ENCODE results near the gene FASN.

Gene FASN

GRCh38 chr17:82088838-82089722 is 9.0 kb downstream of the FASN start:
- no peaks in the 10 kb centered on the region for H3K9me3 ChIP-seq (ENCODE audit: low read depth, low read length)
- no peak overlapping the region for H3K27ac ChIP-seq
- H3K9ac ChIP-seq (ENCODE audit: insufficient read length): no peak overlapping the region
- TF ChIP-seq POLR2AphosphoS5 (IDR thresholded peaks at IDR 0.05; ENCODE audit: borderline replicate concordance, low read depth, low read length) (no peak), FOXP2 (optimal IDR thresholded peaks at IDR 0.05; ENCODE audit: control extremely low read depth, extremely low read length, insufficient read depth) (no peak), EZH2 (IDR thresholded peaks at IDR 0.05) (no peak)
- no peak overlapping the region for H3K4me3 ChIP-seq
- H3K36me3 ChIP-seq (ENCODE audit: insufficient read depth, low read length): peaks cover 99% of the 10 kb centered on the region
- no peak for DNase-seq (ENCODE audit: low read depth, low spot score)

- H3K27ac ChIP-seq: no peak overlapping the region
- no peak overlapping the region for H3K9ac ChIP-seq (ENCODE audit: insufficient read length)
- no peak for TF ChIP-seq FOXP2 (optimal IDR thresholded peaks at IDR 0.05; ENCODE audit: control extremely low read depth, extremely low read length, insufficient read depth)
- TF ChIP-seq EZH2 (IDR thresholded peaks at IDR 0.05): no peak
- no peak for TF ChIP-seq POLR2AphosphoS5 (IDR thresholded peaks at IDR 0.05; ENCODE audit: borderline replicate concordance, low read depth, low read length)
- H3K4me3 ChIP-seq: no peak overlapping the region
- H3K9me3 ChIP-seq (ENCODE audit: low read depth, low read length): no peaks in the 10 kb centered on the region
- peaks cover 100% of the 10 kb centered on the region for H3K36me3 ChIP-seq (ENCODE audit: insufficient read depth, low read length)
- DNase-seq (ENCODE audit: low read depth, low spot score): no peak
Measured at GRCh38 chr17:82087961-82088837, 9.8 kb downstream of the FASN start.

GRCh38 chr17:82086941-82087906 is 10.8 kb downstream of the FASN start:
- no peak for TF ChIP-seq FOXP2 (optimal IDR thresholded peaks at IDR 0.05; ENCODE audit: control extremely low read depth, extremely low read length, insufficient read depth)
- TF ChIP-seq POLR2AphosphoS5 (IDR thresholded peaks at IDR 0.05; ENCODE audit: borderline replicate concordance, low read depth, low read length): 0 out of 2 replicates have a peak, but pooled peaks have one; percentile 29
- no peak for DNase-seq (ENCODE audit: low read depth, low spot score)
- Histone ChIP-seq H3K9me3 (ENCODE audit: low read depth, low read length) (no peaks in the 10 kb centered on the region), H3K36me3 (ENCODE audit: insufficient read depth, low read length) (peaks cover 100% of the 10 kb centered on the region), H3K9ac (ENCODE audit: insufficient read length) (no peak overlapping the region), H3K4me3 (no peak overlapping the region), H3K27ac (no peak overlapping the region)

GRCh38 chr17:82085931-82086764 is 11.9 kb downstream of the FASN start:
- Histone ChIP-seq H3K9me3 (ENCODE audit: low read depth, low read length) (no peaks in the 10 kb centered on the region), H3K27ac (no peak overlapping the region), H3K4me3 (no peak overlapping the region), H3K36me3 (ENCODE audit: insufficient read depth, low read length) (peaks cover 98% of the 10 kb centered on the region), H3K9ac (ENCODE audit: insufficient read length) (no peak overlapping the region)
- DNase-seq (ENCODE audit: low read depth, low spot score): no peak
- TF ChIP-seq EZH2 (IDR thresholded peaks at IDR 0.05): no peak

GRCh38 chr17:82085031-82085861 is 12.8 kb downstream of the FASN start:
- Histone ChIP-seq H3K36me3 (ENCODE audit: insufficient read depth, low read length) (peaks cover 98% of the 10 kb centered on the region), H3K27ac (no peak overlapping the region), H3K9ac (ENCODE audit: insufficient read length) (no peak overlapping the region), H3K4me3 (no peak overlapping the region), H3K9me3 (ENCODE audit: low read depth, low read length) (no peaks in the 10 kb centered on the region)
- DNase-seq (ENCODE audit: low read depth, low spot score): no peak
- no peak for TF ChIP-seq EZH2 (IDR thresholded peaks at IDR 0.05)
- TF ChIP-seq FOXP2 (optimal IDR thresholded peaks at IDR 0.05; ENCODE audit: control extremely low read depth, extremely low read length, insufficient read depth): no peak
- peak; percentile 24; the same call in 1 of the 2 replicates for TF ChIP-seq POLR2AphosphoS5 (IDR thresholded peaks at IDR 0.05; ENCODE audit: borderline replicate concordance, low read depth, low read length)

- Histone ChIP-seq H3K4me3 (no peak overlapping the region), H3K27ac (no peak overlapping the region), H3K9ac (ENCODE audit: insufficient read length) (no peak overlapping the region), H3K36me3 (ENCODE audit: insufficient read depth, low read length) (peaks cover 97% of the 10 kb centered on the region), H3K9me3 (ENCODE audit: low read depth, low read length) (no peaks in the 10 kb centered on the region)
- no peak for DNase-seq (ENCODE audit: low read depth, low spot score)
- TF ChIP-seq FOXP2 (optimal IDR thresholded peaks at IDR 0.05; ENCODE audit: control extremely low read depth, extremely low read length, insufficient read depth): no peak
- TF ChIP-seq POLR2AphosphoS5 (IDR thresholded peaks at IDR 0.05; ENCODE audit: borderline replicate concordance, low read depth, low read length): no peak
- TF ChIP-seq EZH2 (IDR thresholded peaks at IDR 0.05): no peak
Measured at GRCh38 chr17:82084373-82085030, 13.5 kb downstream of the FASN start.
